DOHH2 (cell line): ENCODE measurements around the gene NELFB.

Source experiments
- EZH2phosphoT487 ChIP-seq: fragments of 200-600 bp; sonication (generic); IDR thresholded peaks from 2 replicates; pipeline ENCODE4 v1.6.1; 2017; ENCODE audit warnings: borderline replicate concordance, mild to moderate bottlenecking, antibody characterized with exemption, low read length, moderate library complexity, mixed read lengths
- TF ChIP-seq, protein P1 (sequence below): fragments of 200-600 bp; sonication (generic); IDR thresholded peaks from one replicate; pipeline ENCODE4 v1.5.1; 2014; ENCODE audit warnings: antibody characterized with exemption, mild to moderate bottlenecking, low read depth, low read length; ENCODE audit not compliant: poor library complexity, severe bottlenecking

GRCh38 chr9:137245450-137246421 lies 9.4 kb upstream of the NELFB start:
- TF ChIP-seq, protein P1, sequence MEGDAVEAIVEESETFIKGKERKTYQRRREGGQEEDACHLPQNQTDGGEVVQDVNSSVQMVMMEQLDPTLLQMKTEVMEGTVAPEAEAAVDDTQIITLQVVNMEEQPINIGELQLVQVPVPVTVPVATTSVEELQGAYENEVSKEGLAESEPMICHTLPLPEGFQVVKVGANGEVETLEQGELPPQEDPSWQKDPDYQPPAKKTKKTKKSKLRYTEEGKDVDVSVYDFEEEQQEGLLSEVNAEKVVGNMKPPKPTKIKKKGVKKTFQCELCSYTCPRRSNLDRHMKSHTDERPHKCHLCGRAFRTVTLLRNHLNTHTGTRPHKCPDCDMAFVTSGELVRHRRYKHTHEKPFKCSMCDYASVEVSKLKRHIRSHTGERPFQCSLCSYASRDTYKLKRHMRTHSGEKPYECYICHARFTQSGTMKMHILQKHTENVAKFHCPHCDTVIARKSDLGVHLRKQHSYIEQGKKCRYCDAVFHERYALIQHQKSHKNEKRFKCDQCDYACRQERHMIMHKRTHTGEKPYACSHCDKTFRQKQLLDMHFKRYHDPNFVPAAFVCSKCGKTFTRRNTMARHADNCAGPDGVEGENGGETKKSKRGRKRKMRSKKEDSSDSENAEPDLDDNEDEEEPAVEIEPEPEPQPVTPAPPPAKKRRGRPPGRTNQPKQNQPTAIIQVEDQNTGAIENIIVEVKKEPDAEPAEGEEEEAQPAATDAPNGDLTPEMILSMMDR, result no peak
- TF ChIP-seq EZH2phosphoT487, result no peak
